ENCODE data around the gene RBCK1.
"Not testable (repeated sequence)": the region's sequence is repeated elsewhere in the genome, so short reads cannot be mapped to it uniquely, and the experiment has no call there.

The RBCK1 gene

DNA sequence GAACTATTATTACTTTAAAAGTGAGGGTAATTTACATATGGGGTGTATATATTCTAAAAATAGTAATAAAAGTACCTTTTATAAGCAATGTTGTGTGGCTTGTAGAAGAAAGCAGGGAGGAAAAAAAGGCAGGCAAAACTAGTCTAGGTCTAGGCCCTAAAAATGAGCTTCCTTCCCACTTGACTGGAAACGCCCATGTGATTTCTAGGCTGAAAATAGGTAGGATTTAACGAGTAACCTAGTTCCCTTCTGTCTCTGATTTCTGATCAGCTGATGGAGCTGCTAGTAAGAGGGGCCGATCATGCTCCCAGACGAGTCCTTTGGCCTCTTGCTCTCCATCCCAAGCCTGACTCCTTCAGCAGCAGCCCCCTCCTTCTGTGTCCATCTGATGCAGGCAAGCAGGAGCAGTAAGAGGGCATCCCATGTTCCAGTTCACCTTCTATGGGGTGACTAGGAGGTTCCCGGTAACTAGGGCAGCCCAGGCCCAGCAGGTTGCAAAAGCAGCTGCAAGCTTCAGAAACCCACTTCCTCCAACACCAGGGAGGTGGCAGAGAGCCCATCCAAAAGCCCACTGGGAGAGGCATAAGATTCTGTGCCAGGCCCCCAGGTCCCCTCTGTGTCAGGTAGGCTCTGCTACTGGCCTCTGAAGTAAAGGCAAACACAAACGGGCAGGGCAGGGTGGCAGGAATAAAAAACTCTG, 29.8 kb downstream of the RBCK1 start:
- DNase-seq (ENCODE audit: low read depth): no peak

DNA sequence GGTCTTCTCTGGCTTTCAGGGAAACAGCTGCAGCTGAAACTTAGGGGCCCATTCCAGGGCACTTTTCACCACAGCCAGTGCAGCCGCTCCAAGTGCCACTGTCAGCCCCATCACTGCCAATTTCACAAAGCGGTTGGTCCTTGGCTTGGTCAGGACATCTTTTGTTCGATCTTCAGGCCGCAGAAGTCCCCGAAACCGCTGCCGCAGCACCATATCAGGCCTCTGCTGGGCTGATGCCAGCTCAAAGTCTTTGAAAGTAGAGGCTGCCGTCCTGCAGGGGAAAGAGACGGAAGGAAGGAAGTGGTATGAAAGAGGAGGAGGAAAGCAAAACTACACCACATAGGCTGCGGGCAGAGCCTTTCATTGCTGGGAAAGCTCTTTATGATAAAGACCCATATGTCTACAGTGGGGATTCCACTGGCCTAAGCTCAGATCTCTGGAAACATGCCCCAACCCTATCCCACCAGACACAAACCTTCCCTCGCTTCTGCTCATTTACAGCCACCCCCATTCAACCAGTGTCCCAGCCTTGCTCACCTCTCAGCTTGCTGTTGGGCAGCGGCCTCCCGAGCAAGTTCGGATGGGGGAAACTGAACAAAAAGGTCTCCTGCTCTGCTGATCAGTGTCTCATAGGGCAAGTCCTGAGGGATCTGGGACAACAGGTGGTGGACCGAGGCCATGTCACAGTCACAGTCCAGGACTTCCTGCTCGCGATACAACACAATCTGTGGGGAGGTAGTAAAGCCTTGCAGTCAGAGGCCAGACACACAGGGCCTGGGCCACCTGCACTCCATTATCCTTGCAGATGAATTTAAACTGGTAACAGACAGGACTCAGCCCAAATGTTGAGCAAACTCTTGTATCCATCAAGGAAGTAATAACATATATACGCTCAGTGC, 30.7 kb downstream of the RBCK1 start:
- DNase-seq (ENCODE audit: low read depth): no peak

DNA sequence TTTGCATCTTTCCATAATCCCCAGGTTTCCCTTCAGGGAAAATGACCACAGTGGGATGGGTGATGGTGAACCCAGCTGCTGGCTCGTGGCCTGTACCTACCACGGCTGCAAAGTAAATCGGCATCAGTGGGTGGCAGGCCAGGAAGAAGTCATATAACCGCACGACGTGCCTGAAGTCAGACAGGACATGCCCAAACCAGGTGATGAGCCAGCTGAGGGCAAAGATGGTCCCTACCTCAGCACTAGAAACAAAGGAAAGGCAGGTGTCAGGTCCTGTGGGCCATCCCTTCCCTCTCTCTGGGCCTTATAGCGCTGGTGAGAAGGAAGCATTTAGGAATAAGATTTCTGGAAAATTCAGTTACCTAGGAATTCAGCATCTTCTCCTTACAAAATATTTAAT, 32.0 kb downstream of the RBCK1 start:
- DNase-seq (ENCODE audit: low read depth): no peak

DNA sequence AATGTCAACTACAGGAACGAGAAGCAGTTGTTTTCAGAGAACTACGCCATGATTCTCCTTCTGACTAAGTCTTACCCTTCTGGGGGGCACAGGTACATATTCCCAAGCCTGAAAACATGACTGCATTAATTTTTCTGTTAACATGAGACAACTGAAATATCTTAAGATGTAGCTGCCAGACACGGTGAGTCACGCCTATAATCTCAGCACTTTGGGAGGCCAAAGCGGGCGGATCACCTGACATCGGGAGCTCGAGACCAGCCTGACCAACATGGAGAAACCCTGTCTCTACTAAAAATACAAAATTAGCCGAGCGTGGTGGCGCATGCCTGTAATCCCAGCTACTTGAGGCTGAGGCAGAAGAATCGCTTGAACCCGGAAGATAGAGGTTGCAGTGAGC, 32.5 kb downstream of the RBCK1 start:
- DNase-seq (ENCODE audit: low read depth): peak; percentile 71

DNA sequence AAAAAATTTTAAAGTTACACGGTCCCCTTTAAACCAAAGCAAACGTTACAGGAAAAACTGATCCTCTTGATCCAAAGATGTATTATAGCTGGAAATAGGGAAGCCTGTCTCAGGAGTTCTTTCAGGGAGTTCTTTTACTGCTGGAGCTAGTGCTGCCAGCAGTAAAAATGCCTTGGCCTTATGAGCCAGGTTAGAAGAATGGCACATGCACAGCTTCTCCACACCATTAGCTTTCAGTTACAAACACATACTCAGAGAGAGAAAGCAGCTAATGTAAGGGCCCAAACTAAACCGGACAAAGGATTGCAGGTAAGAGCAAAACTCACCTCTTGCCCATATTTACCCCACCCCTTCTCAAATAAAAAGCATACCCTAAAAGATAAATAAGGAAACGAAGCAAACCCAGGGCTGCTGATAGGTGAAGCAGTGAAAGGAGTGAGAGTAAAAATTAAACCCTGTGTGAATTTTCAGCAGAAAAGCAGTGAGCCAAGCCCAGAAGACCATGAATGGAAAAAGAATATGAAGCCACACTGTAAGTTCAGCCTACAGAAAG, 35.2 kb downstream of the RBCK1 start:
- no peak for DNase-seq (ENCODE audit: low read depth)

DNA sequence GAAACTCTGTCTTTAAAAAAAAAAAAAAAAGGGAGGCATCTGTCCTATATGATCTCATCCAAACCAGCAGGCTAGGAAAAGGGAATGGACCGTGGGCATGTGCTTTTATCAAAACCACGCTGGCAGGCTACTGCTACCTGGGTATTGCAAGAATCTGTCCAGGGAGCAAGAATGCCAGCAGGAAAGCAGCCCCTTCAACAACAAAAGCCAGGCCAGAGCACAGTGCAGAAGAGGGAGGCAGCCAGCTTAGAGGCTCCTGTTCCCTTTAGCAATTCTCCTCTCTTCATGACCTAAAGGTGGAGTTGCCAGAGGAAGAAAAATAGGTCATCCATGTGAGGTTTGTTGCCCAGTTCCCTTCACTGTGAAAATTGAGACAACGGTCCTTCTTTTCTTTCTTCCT, 36.0 kb downstream of the RBCK1 start:
- no peak for DNase-seq (ENCODE audit: low read depth)

DNA sequence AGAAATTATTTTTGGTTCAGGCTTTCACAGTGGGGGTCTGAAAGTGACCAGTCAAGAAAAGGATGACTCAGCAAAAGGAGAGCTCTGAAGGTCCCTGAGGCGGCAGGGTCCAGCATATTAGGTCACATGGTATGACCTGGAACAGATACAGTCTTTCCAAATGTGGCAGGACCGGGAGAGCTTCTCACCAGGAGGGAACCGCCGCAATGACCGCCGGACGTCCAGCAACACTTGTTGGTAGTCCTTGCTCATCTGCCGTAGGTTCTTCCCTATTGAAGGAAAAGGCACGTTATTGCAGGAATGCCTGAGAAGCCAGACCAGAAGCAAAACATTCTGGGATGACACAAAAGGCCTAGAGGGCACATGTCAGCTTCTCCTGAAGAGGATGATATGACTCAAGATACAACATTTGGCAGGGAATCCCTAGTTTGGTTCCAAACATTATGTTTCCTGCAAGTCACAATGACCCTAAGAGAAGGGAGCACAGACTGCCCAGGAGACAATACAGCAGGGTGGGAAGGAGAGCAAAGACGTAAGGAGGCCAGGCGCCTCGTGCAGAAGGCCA, 36.8 kb downstream of the RBCK1 start:
- DNase-seq (ENCODE audit: low read depth): peak; percentile 38

DNA sequence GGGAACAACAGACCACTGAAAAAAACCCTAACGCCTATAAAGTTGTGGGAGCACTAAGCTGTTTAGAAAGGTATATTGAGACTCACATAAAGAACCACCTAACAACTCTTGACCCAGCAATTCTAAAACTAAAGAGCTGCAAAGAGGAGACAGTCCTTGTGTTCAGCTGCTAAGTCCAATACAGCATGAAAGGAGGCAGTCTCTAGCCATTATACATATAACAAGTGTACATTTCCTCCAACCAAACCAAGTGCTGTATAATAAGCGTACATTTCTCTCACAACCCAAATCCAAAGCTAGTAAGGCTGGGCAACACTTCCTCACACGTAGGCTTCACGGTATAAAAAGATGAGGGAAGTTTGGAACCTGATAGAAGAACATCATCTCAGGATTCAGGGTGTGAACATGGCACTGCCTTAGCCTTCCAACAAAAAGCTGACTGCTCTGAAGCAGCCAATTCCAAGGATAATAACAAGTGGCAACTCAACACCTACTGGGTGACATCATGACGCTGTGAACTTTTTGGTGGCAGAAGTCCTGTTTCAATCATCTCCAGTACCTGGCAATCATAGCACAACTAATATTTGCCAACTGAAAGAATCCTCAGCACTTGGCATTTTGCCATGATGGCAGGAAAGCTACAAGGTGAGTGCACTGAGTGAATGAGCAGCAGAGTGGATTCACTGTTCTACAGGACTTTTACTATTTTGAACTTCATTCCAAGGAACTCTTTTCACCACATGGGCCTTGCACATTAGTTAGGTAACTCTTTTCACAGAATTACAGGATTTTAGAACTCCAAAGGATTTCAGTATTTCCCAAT, 37.6 kb downstream of the RBCK1 start:
- DNase-seq (ENCODE audit: low read depth): no peak

DNA sequence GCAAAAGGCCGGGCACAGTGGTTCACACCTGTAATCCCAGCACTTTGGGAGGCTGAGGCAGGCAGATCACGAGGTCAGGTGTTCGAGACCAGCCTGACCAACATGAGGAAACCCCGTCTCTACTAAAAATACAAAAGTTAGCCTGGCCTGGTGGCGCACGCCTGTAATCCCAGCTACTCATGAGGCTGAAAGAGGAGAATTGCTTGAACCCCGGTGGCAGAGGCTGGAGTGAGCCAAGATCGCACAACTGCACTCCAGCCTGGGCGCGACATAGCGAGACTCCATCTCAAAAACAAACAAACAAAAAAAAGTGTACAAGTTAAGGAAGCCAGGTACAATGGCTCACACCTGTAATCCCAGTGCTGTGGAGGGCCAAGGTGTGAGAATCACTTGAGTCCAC, 43.9 kb downstream of the RBCK1 start:
- not testable (repeated sequence) for DNase-seq (ENCODE audit: low read depth)

DNA sequence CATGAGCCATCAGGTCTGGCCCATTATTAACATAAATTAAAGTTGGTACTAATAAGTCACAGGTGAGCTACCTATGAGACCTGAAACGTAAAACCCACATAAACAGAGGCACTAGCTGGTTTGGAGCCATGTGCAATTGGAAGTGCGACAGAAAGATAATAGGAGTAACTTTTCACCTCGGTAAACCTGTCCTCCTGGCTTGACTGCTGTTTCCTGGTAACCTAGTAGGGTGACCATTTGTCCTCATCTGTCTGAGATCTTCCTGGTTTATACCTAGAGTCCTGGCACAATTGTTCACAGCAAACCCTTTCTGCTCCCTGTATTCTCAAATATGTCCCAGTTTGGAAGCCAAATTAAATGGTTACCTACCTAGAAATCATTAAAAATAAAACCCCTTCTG, 46.9 kb downstream of the RBCK1 start:
- no peak for DNase-seq (ENCODE audit: low read depth)

DNA sequence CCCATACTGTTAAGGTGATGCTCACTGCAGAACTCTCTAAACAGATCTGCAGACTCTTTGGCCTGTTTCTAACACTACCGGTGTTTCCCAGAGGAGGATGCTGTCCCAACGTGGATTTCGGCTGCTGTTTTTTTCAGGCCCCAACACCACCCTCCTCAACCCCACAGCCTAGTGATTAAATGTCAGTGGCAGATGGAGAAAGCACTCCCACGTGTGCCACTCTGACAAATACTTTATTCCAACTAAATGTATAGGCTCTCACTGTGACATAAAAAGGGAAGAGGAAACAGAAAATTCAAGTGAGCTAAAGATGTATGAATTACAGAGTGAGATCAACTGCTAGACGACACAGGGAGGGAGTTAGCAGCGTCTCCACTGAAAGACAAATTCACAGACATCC, 50.7 kb downstream of the RBCK1 start:
- DNase-seq (ENCODE audit: low read depth): no peak

DNA sequence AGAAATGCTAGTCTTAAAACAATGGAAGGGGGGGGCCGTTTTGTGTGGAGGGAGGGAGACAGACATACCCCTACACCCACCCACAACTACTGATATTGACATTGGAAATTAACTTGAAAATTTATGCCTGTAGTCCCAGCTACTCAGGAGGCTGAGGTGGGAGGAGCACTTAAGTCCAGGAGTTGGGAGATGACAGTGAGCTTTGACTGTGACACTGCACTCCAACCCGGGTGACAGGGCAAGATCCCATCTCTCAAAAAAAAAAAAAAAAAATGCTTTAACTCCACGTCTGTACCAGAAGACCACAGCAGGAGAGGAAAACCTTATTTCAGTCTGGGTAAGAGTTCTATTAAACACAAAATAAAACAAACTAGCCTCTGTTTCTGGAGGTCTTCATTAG, 52.1 kb downstream of the RBCK1 start:
- DNase-seq (ENCODE audit: low read depth): no peak

DNA sequence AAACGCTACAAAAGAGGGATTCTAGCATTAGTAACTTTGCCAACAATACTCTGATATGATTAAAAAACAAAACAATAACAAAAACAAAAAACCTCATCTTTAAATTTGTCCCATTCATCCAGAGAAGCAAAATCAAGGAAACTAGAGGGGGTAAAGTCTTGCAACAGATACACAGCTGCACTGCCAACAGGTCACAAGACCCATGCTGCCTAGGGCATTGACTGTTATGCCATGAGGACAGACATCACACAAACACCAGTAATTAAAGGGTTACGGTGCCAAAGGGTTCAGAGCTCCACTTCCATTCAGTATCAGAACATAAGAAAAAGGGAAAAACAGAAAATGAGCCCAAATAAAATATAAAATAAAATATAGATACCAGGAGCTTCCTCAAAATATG, 52.6 kb downstream of the RBCK1 start:
- DNase-seq (ENCODE audit: low read depth): no peak

DNA sequence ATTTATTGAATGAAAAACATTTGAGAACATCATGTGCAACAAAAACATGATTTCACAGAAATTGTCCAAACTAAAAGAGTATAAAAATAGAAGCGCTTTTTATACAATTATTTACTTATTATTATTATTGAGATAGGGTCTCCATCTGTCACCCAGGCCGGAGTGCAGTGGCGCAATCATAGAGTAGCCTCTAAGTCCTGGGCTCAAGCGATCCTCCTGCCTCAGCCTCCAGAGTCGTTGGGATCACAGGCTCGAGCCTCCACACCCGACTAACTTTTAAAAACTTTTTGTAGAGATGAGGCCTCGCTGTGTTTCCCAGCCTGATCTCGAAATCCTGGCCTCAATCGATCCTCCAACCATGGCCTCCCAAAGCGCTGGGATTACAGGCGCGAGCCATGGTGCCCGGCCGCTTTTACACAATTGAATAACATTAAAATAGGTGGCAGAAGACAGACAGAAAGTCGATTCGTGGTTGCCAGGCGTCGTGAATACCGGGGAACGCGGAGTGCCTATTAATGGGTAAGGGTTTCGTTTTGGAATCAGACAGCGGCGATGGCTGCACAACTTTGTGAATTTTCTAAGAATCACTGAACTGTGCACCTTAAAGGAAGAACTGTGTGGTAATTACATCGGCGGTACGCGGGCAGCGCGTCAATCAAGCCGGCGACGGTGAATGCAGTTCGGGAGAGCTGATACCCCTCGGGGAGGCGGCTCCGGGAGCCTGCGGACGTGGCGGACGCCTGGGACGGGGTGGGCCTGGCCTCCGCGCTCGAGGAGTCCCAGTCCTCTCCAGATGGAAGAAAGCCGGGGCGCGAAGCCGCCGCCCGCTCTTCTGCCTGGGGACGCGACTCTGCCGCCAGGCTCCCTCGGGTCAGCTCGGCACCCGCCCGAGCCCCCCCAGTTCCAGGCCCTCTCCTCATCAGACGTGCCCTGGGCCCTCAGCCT, 53.4 kb downstream of the RBCK1 start:
- DNase-seq (ENCODE audit: low read depth): peak; percentile 54

DNA sequence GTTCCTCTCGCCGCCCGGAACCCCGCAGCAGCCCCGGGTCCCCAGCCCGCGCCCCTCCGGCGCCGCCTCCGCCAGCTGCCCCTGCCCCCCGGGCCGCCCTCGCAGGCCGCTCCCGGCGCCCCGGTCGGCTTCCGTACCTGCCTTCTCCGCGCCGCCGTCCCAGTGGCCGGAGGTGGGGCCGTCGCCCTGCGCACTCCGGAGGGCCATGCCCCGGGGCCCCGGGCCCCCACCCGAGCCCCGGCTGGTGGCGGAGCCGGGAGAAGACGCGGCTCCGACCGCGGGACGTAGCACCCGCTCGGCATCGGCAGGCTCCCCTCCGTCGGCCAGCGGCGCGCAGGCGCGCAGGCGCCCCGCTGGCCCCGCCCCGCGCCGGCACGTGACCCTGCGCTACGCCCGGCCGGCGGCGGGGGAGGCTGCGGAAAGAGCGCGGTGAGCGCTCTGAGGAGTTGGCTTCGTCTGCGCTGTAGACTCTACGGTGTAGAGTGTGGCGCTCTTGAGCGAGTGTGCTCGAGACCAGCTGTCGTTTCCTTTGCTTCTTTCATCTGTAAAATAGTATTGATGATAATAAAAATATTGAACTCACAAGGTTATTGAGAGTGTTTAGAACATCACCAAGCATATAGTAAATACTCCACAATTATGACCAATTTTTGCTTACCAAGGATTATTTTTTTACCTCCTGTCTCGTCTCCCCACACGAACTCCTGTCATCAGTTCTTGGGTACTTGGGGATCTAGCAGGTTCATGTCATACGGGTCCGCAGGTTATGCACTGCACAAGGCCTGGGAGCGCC, 54.3 kb downstream of the RBCK1 start, which contains the start of gene TBC1D20:
TBC1D20 (minus strand) TSS at position 335 of the 793 bp plus-strand sequence; CDS start at position 207, 128 bp downstream.
- DNase-seq (ENCODE audit: low read depth): peak; percentile 84

DNA sequence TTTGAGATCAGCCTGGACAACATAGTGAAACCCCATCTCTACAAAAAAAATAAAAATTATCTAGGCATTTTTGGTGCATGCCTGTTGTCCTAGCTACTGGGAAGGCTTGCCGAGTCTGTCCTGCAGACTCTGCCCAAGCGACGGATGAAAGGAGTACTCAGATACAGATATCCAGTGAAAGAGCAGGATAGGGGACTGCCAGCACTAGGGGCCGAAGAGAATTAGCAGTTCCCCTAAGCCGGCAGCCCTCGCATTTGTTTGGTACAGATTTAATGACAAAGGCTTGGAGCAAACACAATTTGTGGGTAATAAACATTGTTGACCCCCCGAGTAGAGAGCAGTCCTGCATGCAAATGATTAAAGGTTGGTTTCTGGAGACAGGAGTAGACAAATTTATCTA, 59.7 kb downstream of the RBCK1 start:
- no peak for DNase-seq (ENCODE audit: low read depth)

DNA sequence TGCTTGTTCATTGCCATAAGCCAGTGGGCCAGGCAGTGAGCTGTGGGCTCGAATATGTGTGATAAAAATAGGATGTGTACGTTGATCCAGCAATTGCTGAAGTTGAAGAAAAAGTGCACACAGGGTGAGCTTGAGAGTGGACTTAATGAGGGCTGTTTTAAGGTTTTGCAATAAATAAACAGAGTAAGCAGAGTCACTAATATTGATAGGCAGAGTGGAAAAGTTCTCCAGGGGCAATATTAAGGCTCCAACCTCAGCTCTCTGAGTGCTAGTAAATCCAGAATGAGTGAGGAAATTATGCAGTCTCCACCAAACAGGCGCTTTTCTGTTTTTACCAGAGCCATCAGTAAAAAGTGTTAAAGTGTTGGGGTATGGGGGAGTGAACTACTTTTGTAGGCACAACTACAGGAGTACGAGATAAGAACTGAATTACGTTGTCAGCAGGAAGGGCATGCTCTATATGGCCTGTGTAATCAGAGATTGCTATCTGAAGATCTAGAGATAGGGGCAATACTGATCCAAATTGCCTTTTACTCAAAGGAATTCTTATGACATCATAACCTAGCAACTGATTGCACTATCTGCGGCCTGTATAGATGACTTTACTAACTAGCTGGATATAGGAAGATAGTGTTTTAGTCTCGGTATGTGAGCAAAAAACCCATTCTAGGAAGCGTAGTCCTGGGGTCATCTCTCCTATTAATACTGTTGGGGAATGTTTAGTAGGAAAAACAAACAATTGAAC, 61.8 kb downstream of the RBCK1 start:
- DNase-seq (ENCODE audit: low read depth): no peak

DNA sequence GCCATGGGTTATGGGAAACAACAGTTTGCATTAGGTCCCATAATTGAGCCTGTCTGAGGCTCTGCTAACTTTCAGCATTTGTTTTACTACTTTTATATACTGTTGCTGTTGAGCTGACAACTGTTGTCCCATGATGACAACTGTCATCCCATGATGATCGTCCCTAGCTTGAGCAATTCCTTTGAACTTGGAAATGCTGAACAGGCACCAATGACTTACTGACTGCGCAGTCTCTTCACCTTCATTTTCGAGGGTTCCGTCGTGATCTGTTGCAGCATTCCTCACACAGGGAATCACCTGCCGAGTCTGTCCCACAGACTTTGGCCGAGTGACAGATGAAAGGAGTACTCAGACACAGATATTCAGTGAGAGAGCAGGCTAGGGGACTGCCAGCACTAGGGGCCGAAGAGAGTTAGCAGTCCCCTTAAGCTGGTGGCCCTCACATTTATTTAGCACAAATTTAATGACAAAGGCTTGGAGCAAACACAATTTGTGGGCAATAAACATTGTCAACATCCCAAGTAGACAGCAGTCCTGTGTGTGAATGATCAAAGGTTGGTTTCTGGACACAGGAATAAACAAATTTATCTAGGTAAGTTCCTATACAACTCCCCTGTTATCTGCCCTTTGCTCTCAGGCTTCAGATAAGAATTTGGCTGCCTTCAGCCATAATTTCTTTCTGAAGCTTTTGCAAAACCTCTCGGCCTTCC, 64.2 kb downstream of the RBCK1 start:
- no peak for DNase-seq (ENCODE audit: low read depth)
